NCI-H226 (cell line): ENCODE measurements around the gene PLCB4.

Experiments used
- DNase-seq: peaks from one replicate; pipeline ENCODE4 v3.0.0-alpha.2; 2015

The PLCB4 gene

DNA sequence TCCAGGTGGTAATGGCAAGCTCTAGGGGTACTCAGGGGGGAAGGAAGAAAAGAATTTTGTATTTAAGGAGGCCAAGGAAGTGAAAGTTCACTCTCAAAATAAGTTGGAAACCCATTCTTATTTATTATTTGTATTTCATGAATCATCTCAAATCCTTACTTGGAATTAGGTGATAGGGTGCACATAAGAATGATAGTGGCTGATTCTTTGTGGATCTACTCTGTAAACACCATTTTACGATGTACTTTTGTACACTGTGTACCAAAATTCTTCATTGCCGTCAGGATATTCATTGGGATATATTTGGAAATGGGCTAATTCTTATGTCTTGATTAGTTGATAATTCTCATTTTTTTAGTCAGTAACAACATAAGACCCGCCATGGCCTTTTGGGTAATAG lies 266.0 kb downstream of the PLCB4 start:
- no peak for DNase-seq

GRCh38 chr20:9338101-9338500 lies 269.2 kb downstream of the PLCB4 start:
- DNase-seq, result no peak

DNA sequence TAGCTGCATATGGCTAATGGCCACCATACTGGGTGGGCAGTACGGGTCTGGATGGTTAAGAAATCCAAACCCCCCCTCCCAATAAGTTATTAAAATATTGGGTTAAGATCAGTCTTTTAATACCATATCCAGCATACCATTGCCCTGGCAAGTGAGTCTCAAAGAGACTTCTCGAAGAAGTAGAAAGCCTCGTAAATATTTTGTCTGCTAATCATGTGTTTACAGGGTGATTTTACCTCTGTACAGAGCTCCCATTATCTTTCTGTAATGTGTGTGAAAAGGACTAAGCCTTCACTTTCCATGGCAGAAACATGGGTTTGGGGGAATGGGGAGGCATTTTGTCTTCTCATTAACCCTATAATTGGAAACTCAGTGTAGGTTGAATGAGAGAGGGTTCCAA lies 270.8 kb downstream of the PLCB4 start:
- DNase-seq, result no peak

DNA sequence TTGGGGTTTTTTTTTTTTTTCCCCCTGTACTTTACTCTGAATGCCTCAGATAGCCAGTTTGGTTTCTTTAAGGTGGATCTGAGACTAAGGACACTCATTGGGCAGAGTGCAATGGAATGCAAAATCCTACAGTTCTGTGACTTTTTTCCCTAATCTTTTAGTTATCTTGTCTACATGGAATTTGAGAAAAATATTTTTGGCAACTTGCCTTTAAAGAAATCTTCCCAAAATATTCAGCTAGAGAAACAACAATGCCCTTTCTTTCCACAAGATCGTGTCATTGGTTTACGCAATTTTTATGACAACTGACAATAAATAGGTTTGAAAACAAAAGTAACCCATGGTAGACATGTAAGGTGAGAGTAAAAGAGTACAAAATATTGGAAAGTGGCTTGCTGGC lies 273.8 kb downstream of the PLCB4 start:
- DNase-seq, result no peak

- no peak for DNase-seq
Observed at GRCh38 chr20:9344083-9344920, 275.4 kb downstream of the PLCB4 start.

DNA sequence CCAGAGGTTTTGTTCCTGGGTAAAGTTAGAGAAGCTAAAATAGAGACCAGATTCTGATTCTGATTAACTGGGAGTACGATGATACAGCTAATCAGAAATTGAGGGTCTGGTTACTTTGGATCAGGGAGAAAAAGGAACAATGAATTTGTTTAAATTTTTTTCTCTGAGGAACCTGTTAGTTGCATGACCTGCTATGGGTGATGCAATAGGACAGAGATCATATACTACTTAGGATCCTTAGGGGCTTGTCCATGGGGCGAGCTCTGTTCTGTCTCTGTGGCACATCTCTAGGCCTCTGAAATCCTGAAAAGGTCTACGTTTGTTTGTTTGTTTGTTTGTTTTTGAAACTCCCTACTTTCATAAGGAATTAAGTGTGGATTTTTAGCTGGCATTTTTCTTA lies 279.4 kb downstream of the PLCB4 start:
- no peak for DNase-seq

DNA sequence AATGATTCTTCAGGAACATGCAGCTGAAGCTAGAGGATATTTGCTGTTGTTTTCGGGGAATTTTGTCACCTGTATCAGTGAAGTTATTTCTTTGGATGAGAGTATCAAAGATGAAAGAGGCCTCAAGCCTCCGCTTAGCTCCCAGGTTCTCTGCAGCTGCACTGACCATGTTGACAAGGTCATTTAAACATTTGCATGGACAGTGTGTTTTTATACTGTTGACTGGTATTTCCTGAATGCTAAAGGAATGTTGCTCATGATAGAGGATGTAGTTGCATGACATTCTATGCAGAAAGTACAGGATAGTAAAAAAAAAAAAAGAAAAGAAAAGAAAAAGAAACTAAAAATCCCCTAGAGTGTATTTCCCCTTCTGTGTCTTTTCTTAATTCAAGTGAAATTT lies 279.9 kb downstream of the PLCB4 start:
- DNase-seq, result no peak

DNA sequence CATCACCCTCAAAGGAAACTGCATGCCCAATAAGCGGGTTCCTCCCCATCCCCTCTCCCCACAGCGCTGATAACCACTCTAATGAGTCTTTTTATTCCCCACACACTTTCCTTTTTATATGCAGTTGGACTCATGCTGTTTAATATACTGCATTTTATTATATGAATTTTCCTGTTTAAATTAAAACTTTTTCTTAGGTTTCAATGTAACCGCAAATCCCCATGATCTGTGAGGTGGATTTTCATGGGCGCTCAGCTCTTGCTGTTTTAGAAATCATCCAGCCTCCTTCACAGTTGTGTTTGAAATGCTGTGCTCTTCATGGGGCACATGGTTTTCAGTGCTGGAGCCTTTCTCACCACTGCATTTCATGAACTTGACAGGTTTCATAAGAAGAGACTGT lies 280.4 kb downstream of the PLCB4 start:
- DNase-seq, result no peak

DNA sequence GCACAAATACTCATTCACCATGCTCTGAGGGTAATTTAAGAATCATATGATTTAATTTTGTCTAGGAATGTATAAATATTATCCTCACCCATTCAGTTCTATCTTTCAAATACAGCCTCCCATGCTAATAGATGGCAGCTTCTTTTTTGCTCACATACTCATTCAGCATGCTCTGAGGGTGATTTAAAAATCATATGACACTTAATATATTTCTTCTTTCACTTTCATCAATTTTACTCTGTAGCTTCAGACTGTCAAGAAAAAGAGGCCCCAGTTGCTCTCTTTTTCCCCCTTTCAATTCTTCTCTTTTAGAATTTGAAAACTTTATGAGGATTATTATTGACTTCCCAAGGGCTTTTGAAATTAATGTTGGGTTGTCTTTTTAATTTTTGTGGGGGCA lies 283.9 kb downstream of the PLCB4 start:
- DNase-seq, result no peak

DNA sequence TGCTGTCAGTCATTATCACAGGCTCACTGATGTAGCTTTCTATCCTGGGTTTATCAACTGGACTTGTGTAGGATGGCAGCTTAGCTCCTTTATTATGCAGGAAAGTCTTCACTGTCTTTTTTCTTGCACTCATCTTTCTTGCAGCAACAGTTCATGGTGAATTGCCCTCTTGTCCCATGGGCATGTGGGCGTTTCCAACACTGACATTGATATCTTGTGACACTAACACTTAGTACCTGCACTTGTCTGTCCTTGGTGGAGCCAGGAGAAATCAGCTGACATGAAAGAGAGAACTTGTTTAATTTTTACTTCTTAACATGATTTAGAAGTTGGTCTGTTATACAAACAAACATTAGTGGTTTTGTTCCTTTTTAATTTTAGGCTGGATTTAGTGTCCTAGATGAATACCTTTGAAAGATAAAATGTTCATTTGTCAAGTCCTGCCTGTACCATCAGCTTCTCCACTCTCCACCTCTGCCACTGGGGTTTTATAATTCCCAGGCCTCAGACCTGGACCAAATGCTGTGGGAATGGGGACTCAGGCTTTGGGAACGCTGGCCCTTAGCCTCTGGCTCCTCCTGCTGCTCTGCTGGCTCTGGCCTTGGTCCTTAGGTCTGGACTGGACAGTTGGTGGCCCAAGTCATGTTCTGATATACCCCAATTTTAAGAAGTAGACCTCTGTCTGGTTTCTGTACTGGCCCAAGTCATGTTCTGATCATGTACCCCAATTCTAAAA lies 284.5 kb downstream of the PLCB4 start:
- DNase-seq, result no peak

GRCh38 chr20:9353916-9354276 lies 285.0 kb downstream of the PLCB4 start:
- peak; percentile 12 for DNase-seq

- no peak for DNase-seq
Observed at GRCh38 chr20:9354579-9354978, 285.7 kb downstream of the PLCB4 start.

- no peak for DNase-seq
Observed at GRCh38 chr20:9358001-9358400, 289.1 kb downstream of the PLCB4 start.

DNA sequence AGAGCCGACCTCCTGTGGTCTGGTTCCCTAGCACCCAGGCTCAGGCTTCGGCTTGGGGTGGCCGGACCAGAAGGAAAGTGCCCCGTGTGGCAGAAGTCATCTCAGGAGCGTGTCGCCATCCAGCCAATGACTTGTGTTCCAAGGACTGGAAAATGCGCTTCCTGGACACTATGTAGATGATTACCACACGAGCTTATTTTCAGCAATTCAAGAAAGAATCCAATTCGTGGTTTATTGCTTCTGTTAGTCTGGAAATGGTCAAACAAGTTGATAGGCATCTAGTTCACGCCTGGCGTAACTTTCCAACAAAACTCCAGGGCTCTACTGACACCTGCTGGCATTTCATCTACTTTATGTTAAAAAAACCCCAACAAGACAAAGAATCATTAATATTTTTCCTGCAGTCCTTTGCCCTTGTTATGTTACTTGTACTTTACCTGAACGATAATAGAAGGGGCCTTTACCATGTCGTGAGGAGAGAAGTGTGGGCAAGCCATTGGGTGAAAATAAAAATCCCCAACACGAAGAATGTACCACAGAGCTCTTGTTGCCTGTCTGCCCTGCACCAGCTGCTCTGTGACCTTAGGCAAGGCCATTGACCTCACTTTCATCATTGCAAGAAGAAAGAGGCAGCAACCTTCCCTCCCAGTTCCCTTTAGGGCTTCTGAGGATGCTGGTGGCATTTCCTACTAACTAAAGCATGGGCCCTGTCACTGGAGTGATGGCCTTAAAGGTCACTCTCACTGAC lies 290.8 kb downstream of the PLCB4 start:
- DNase-seq, result no peak

GRCh38 chr20:9360431-9360830 lies 291.5 kb downstream of the PLCB4 start:
- DNase-seq, result no peak

- DNase-seq, result no peak
Observed at GRCh38 chr20:9363673-9364072, 294.8 kb downstream of the PLCB4 start.

GRCh38 chr20:9367328-9367727 lies 298.4 kb downstream of the PLCB4 start:
- DNase-seq, result no peak

GRCh38 chr20:9367746-9368145 lies 298.9 kb downstream of the PLCB4 start:
- DNase-seq, result no peak

DNA sequence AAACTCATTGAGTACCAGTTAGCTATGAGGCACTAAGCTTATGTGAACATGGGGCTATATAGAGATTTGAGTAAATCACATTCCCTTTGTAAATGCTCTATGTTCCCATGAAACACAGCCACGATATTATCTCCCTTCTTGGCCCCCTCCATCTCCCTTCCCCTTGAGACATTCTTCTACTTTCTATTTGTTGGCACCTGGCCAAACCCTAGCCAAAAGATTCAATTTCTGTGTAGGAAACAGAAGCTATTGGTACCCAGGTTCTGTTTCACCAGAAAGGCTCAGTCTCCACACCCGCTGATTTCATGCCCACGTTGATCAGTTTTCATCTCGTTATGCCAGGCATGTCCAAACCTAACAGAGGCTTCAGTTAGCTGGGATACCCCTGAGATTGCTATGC lies 300.0 kb downstream of the PLCB4 start:
- DNase-seq, result no peak

- DNase-seq, result no peak
Observed at GRCh38 chr20:9369557-9369956, 300.7 kb downstream of the PLCB4 start.

- DNase-seq, result no peak
Observed at GRCh38 chr20:9374072-9374471, 305.2 kb downstream of the PLCB4 start.

- no peak for DNase-seq
Observed at GRCh38 chr20:9374480-9374879, 305.6 kb downstream of the PLCB4 start.

DNA sequence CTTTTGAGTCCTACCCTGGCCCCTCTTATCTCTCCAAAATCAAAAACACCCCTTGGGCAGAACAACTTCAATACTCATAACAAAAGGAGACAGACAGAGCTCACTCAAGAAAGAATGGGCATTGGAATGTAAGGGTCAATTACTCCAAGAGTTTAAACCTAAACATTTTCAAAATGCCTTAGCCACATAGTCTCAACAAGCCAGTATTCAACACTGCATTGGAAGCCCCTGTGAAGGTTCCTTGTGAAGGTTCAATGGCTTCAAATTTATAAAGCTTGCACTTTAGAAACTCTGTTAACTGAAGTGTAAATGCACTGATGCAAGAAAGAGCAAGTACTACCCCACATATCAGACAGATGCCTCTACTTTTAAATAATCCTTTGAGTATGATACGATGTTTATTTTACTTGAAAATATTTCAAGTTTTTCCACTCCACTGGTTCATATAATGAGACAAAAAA lies 306.4 kb downstream of the PLCB4 start:
- DNase-seq, result no peak

DNA sequence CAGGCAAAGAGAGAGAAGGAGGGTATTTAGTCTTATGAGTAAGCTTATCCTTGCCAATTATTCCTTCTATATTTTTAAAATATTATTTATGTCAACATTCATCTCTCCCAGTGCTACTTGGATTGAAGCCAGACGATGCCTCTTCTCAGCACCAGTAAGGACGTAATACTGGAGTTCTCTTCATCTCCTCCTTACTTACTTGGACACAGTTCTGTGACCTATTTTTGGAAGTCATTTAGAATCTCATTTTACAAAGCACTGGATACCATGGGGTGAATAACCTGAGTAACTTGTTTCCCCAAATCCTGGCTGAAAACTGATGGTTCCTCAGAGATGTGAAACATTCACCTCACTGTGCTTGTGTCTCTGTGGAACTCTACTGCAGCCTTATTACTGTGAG lies 308.1 kb downstream of the PLCB4 start:
- DNase-seq, result no peak
